Hepatocyte (in vitro differentiated cells): ENCODE results near the gene TMEM236.

Source experiments
- CTCF ChIP-seq: fragments of 200-600 bp; sonication (generic); IDR thresholded peaks from 2 replicates; pipeline ENCODE4 v1.5.1; 2016; ENCODE audit warnings: antibody characterized with exemption, mild to moderate bottlenecking; ENCODE audit not compliant: poor library complexity
- EZH2phosphoT487 ChIP-seq: fragments of 200-600 bp; sonication (generic); IDR thresholded peaks from one replicate; pipeline ENCODE4 v1.6.1; 2018; ENCODE audit warnings: antibody characterized with exemption, mild to moderate bottlenecking, low read depth, moderate library complexity; ENCODE audit not compliant: unreplicated experiment, severe bottlenecking

GRCh38 chr10:17801507-17801906 lies 49.5 kb downstream of the TMEM236 start:
- TF ChIP-seq CTCF (no peak), EZH2phosphoT487 (no peak)
